K562 (cell line): Measurements from ENCODE around the gene SIDT1.

ENCODE experiments used
- CREB1 ChIP-seq, 2 experiments: sonication (generic) in 1 of 2; formaldehyde crosslinking in 1 of 2; IDR thresholded peaks; 2 replicates each; pipeline versions ENCODE4 v1.6.1 to v1.8.0; 2012 to 2022; ENCODE audit warnings: inconsistent platforms in 1 of 2, mild to moderate bottlenecking in 1 of 2, missing genetic modification reagents in 1 of 2, moderate library complexity in 1 of 2
- NCOR1 ChIP-seq: fragments of 450-650 bp; IDR thresholded peaks from 2 replicates; pipeline ENCODE4 v1.6.1; 2016; ENCODE audit warnings: mild to moderate bottlenecking, moderate library complexity
- SIN3A ChIP-seq, 2 experiments: fragments of 150-350 bp in 1 of 2; IDR thresholded peaks; 2 replicates each; pipeline ENCODE4 v1.6.1; 2011 to 2016; ENCODE audit warnings: borderline replicate concordance in 2 of 2, low read depth in 2 of 2, low read length in 2 of 2, mild to moderate bottlenecking in 2 of 2, moderate library complexity in 2 of 2; ENCODE audit not compliant: control insufficient read depth in 1 of 2

DNA sequence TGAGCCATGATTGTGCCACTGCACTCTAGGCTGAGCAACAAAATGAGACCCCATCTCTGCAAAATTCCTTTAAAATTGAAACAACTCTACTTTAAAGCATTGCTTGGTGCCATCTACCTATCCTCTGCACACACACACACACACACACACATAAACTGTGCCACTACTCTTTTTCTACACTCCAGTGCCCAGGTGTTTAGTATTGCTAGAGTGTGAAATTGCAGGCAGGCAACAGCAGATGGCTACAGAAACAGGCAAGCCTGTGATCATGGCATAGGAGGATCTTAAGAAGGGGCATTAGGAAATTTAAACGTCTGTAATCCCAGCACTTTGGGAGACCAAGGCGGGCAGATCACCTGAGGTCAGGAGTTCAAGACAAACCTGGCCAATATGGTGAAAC is 39.0 kb downstream of the SIDT1 start:
- TF ChIP-seq SIN3A (IDR thresholded peaks at IDR 0.05; ENCODE audit: borderline replicate concordance in 2 of 2, control insufficient read depth in 1 of 2, low read depth in 2 of 2, low read length in 2 of 2) (no peak), NCOR1 (no peak), CREB1 (IDR thresholded peaks at IDR 0.05) (no peak), CREB1 (CRISPR knock-in tag; IDR thresholded peaks at IDR 0.05) (no peak)
